ENCODE measurements around the gene SPOCK2. TPM values are rescaled to one million over a fixed set of nuclear protein-coding genes. Genes with fewer than 3 reads are reported as not detected.

The SPOCK2 gene
- total and polyA plus RNA-seq, 2 of the 13 experiments (the other 11 are each of a cell fraction or from before 2014, with no cell fraction given) = 8.6 to 30.6 TPM

GRCh38 chr10:72098301-72098835, 10.0 kb upstream of the SPOCK2 start (continued):
- TF ChIP-seq FOXP4 (CRISPR knock-in tag; IDR thresholded peaks at IDR 0.05) = peak; percentile 95
- 0 out of 2 replicates have a peak, but pooled peaks have one; percentile 25 for TF ChIP-seq ZSCAN20 (CRISPR knock-in tag; IDR thresholded peaks at IDR 0.05; ENCODE audit: borderline replicate concordance)
- no peak for TF ChIP-seq THAP7 (CRISPR knock-in tag; IDR thresholded peaks at IDR 0.05)
- TF ChIP-seq THAP9 (CRISPR knock-in tag; IDR thresholded peaks at IDR 0.05; ENCODE audit: borderline replicate concordance) = no peak
- TF ChIP-seq SSRP1 (CRISPR knock-in tag; IDR thresholded peaks at IDR 0.05) = peak; percentile 93; the same call in 1 of the 2 replicates
- no peak for TF ChIP-seq ZSCAN12 (CRISPR knock-in tag; IDR thresholded peaks at IDR 0.05)
- TF ChIP-seq MEIS1 (CRISPR knock-in tag; IDR thresholded peaks at IDR 0.05; ENCODE audit: borderline replicate concordance) = no peak
- TF ChIP-seq PHF5A (CRISPR knock-in tag; IDR thresholded peaks at IDR 0.05; ENCODE audit: low read depth, unreplicated experiment) = peak; percentile 25
- no peak for TF ChIP-seq GTF3A (CRISPR knock-in tag; conservative IDR thresholded peaks at IDR 0.05)
- TF ChIP-seq ZNF407 (CRISPR knock-in tag; IDR thresholded peaks at IDR 0.05; ENCODE audit: not compliant biosample characterization) = no peak
- no peak for TF ChIP-seq ZBTB33 (CRISPR knock-in tag; IDR thresholded peaks at IDR 0.05)
- TF ChIP-seq CC2D1A (CRISPR knock-in tag; IDR thresholded peaks at IDR 0.05) = 0 out of 2 replicates have a peak, but pooled peaks have one; percentile 20

Measured in HepG2 (cell line).